RWPE1 (cell line): ENCODE data around the gene VPS35.

Experiments
- CTCF ChIA-PET: fragments of 350-600 bp; sonication (Branson Sonifier 250); formaldehyde crosslinking; extraction: SDS; loops from one replicate; lab custom pipeline; 2021; lab: Yijun Ruan, JAX
- POLR2A ChIA-PET: fragments of 400-600 bp; formaldehyde crosslinking; extraction: SDS; loops from one replicate; lab custom pipeline; 2020; ENCODE audit warnings: antibody characterized with exemption; ENCODE audit not compliant: low non-redundant PET; lab: Yijun Ruan, JAX
- DNase-seq: peaks from one replicate; pipeline ENCODE4 v3.0.0; 2012; ENCODE audit warnings: low spot score
- H3K27ac ChIP-seq: fragments of 450-650 bp; 2 replicates; pipeline ENCODE4 v1.5.1; 2017
- CTCF ChIP-seq: fragments of 450-650 bp; conservative IDR thresholded peaks from 2 replicates; pipeline ENCODE4 v1.5.1; 2017; ENCODE audit warnings: low read depth, mild to moderate bottlenecking

Gene VPS35

GRCh38 chr16:46688654-46689364 is at the start of gene VPS35:
VPS35 (minus strand) TSS chr16:46689178; CDS start chr16:46689133, 45 bp downstream.
- peak within 1 kb of the TSS; percentile 96 for H3K27ac ChIP-seq
- TF ChIP-seq CTCF = peak; percentile 58
- ChIA-PET CTCF (no interaction called here), POLR2A (no interaction called here)
- DNase-seq = peak; percentile 98

GRCh38 chr16:46737621-46738214 is 48.7 kb upstream of the VPS35 start:
- ChIA-PET CTCF (interaction anchor here (0.5 kb wide), 1 partner anchor 61 kb away, joined by 3 read pairs; no protein-coding TSS in a partner anchor), POLR2A (no interaction called here)
- DNase-seq = no peak
- TF ChIP-seq CTCF = no peak
- no peak overlapping the region for H3K27ac ChIP-seq

- ChIA-PET CTCF (no interaction called here), POLR2A (no interaction called here)
- no peak for DNase-seq
- TF ChIP-seq CTCF = no peak
- H3K27ac ChIP-seq = no peak overlapping the region
Observed at GRCh38 chr16:46736695-46737094, 47.7 kb upstream of the VPS35 start.

- POLR2A ChIA-PET = no interaction called here
- CTCF ChIA-PET = interaction anchor here (0.6 to 0.7 kb wide), 2 partner anchors 37 to 251 kb away, joined by 3 read pairs; no protein-coding TSS in a partner anchor
- DNase-seq = no peak
- H3K27ac ChIP-seq = no peak overlapping the region
- no peak for TF ChIP-seq CTCF
Observed at GRCh38 chr16:46733319-46733830, 44.4 kb upstream of the VPS35 start.

DNA sequence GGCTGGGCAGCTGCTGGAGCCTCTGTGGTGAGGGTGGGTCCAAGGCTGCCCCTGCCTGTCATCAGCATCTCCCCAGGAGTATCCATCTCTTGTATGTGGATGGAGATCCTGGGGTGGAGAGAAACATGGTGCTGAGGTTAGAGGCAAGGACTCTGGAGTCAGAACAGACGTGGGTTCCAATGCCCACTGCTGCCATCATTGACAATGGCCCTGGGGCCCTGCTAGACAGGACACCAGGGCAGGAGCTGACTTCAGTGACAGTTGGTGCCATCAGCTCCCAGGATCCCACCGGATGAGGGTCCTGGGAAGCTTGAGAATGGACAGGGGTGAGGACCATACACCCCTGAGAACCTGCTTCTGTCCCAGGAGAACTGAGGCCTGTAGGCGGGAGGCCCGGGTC is 43.6 kb upstream of the VPS35 start:
- TF ChIP-seq CTCF = no peak
- DNase-seq = no peak
- POLR2A ChIA-PET = no interaction called here
- CTCF ChIA-PET = interaction anchor here (0.6 to 0.7 kb wide), 2 partner anchors 36 to 250 kb away, joined by 3 read pairs; no protein-coding TSS in a partner anchor
- H3K27ac ChIP-seq = no peak overlapping the region

- no peak for DNase-seq
- H3K27ac ChIP-seq = no peak overlapping the region
- CTCF ChIA-PET = no interaction called here
- POLR2A ChIA-PET = no interaction called here
- no peak for TF ChIP-seq CTCF
Observed at GRCh38 chr16:46731691-46732555, 42.9 kb upstream of the VPS35 start.
